Prostate gland (tissue), 2 donors: ENCODE data around the gene CHI3L1. TPM values are rescaled to one million over a fixed set of nuclear protein-coding genes. Genes with fewer than 3 reads are reported as not detected.

Experiments
- DNase-seq: peaks from one replicate; pipeline ENCODE4 v3.0.0-alpha.2; 2019; ENCODE audit warnings: low spot score
- H3K27ac ChIP-seq, 2 donors: fragments of 200-600 bp; sonication (generic); 2 replicates each; pipeline ENCODE4 v1.5.1; 2017 to 2019
- H3K27me3 ChIP-seq: fragments of 200-600 bp; sonication (generic); replicated peaks from 2 replicates; pipeline ENCODE4 v1.5.1; 2019; ENCODE audit not compliant: insufficient read depth
- H3K36me3 ChIP-seq, 2 donors: fragments of 200-600 bp; sonication (generic); 1 replicate in 1 of 2; 2 replicates in 1 of 2; pipeline versions ENCODE4 v1.5.1 to v1.8.1; 2017 to 2019
- H3K4me1 ChIP-seq: fragments of 200-600 bp; sonication (generic); replicated peaks from 2 replicates; pipeline ENCODE4 v1.5.1; 2019
- H3K4me3 ChIP-seq, 2 donors: fragments of 200-600 bp; sonication (generic); 2 replicates each; pipeline ENCODE4 v1.5.1; 2017 to 2019
- H3K9me3 ChIP-seq: fragments of 200-600 bp; sonication (generic); 2 replicates; pipeline ENCODE4 v1.5.1; 2017
- CTCF ChIP-seq, 4 experiments: fragments of 200-600 bp in 2 of 4; fragments of 450-650 bp in 2 of 4; sonication (generic) in 2 of 4; IDR thresholded peaks; 1 replicate in 3 of 4; 2 replicates in 1 of 4; pipeline ENCODE4 v1.5.1; 2016 to 2019; ENCODE audit warnings: antibody characterized with exemption in 4 of 4, mild to moderate bottlenecking in 2 of 4, moderate library complexity in 2 of 4
- POLR2A ChIP-seq: fragments of 450-650 bp; IDR thresholded peaks from one replicate; pipeline ENCODE4 v1.6.1; 2016; ENCODE audit warnings: antibody characterized with exemption, mild to moderate bottlenecking
- POLR2AphosphoS5 ChIP-seq: sonication (generic); formaldehyde crosslinking; IDR thresholded peaks from one replicate; pipeline ENCODE4 v1.6.1; 2017; ENCODE audit warnings: antibody characterized with exemption
- WGBS: methylation state at CpG from one replicate; pipeline ENCODE4 v1.1.5; 2018; 5-methylcytosine and 5-hydroxymethylcytosine counted together
- intact Hi-C: fragments of 100-400 bp; cut with DNase I; formaldehyde crosslinking; loops from one replicate; pipeline ENCODE4 v1.14.2; 2022
- total RNA-seq, 2 donors: library from RNA; depleted of rRNA; stranded (reverse); fragments of >200 nt; gene quantifications; one replicate each; pipeline ENCODE4 v1.1.0, GENCODE V29; 2016

Gene CHI3L1
- total RNA-seq, 2 donors from 2014 or later, result 1.4 to 12.6 TPM

- Histone ChIP-seq H3K4me3 (no peak overlapping the region), H3K4me1 (peaks cover 2% of the 10 kb centered on the region), H3K36me3 (no peaks in the 10 kb centered on the region), H3K27me3 (no peaks in the 10 kb centered on the region), H3K9me3 (no peaks in the 10 kb centered on the region), H3K27ac (no peak overlapping the region)
- WGBS, result 68% methylated on average over 4 of the region's 4 CpGs
- no peak for DNase-seq
- intact Hi-C loops, result no loop called here
- TF ChIP-seq POLR2AphosphoS5, result peak; percentile 50
- TF ChIP-seq CTCF (IDR thresholded peaks at IDR 0.05), result no peak
Observed at GRCh38 chr1:203188686-203189232, 2.3 kb upstream of the CHI3L1 start.

GRCh38 chr1:203187689-203188264 lies 1.3 kb upstream of the CHI3L1 start:
- TF ChIP-seq POLR2AphosphoS5 (no peak), POLR2A (no peak), CTCF (IDR thresholded peaks at IDR 0.05) (no peak)
- Histone ChIP-seq H3K4me1 (peaks cover 2% of the 10 kb centered on the region), H3K36me3 (no peaks in the 10 kb centered on the region), H3K27ac (no peak overlapping the region), H3K27me3 (no peaks in the 10 kb centered on the region), H3K4me3 (no peak overlapping the region), H3K9me3 (no peaks in the 10 kb centered on the region)
- intact Hi-C loops, result no loop called here
- no peak for DNase-seq
- WGBS, result 72% methylated on average over 3 of the region's 3 CpGs

- Histone ChIP-seq H3K27me3 (no peaks in the 10 kb centered on the region), H3K4me1 (peaks cover 2% of the 10 kb centered on the region), H3K4me3 (no peak overlapping the region), H3K36me3 (no peaks in the 10 kb centered on the region), H3K27ac (no peak overlapping the region), H3K9me3 (no peaks in the 10 kb centered on the region)
- WGBS, result 29% methylated on average over 7 of the region's 7 CpGs
- intact Hi-C loops, result no loop called here
- no peak for TF ChIP-seq POLR2AphosphoS5
- no peak for TF ChIP-seq CTCF (IDR thresholded peaks at IDR 0.05)
- TF ChIP-seq POLR2A, result no peak
- DNase-seq, result no peak
Observed at GRCh38 chr1:203187304-203187685, 791 bp upstream of the CHI3L1 start.

- Histone ChIP-seq H3K9me3 (no peaks in the 10 kb centered on the region), H3K4me3 (no peak overlapping the region), H3K27ac (no peak overlapping the region), H3K4me1 (peaks cover 2% of the 10 kb centered on the region), H3K36me3 (no peaks in the 10 kb centered on the region), H3K27me3 (no peaks in the 10 kb centered on the region)
- WGBS, result 85% methylated on average over 5 of the region's 5 CpGs
- intact Hi-C loops, result no loop called here
- no peak for TF ChIP-seq POLR2A
- no peak for TF ChIP-seq CTCF (IDR thresholded peaks at IDR 0.05)
- TF ChIP-seq POLR2AphosphoS5, result no peak
- no peak for DNase-seq
Observed at GRCh38 chr1:203186091-203186445, 436 bp downstream of the CHI3L1 start.

GRCh38 chr1:203185585-203185984 lies 919 bp downstream of the CHI3L1 start:
- no peaks in the 10 kb centered on the region for H3K9me3 ChIP-seq
- no peaks in the 10 kb centered on the region for H3K27me3 ChIP-seq
- 87% methylated on average over 4 of the region's 4 CpGs for WGBS
- H3K36me3 ChIP-seq, result no peaks in the 10 kb centered on the region
- peaks cover 2% of the 10 kb centered on the region for H3K4me1 ChIP-seq
- TF ChIP-seq POLR2AphosphoS5 (no peak), CTCF (IDR thresholded peaks at IDR 0.05) (no peak), POLR2A (no peak)
- intact Hi-C loops, result no loop called here
- no peak overlapping the region for H3K4me3 ChIP-seq
- no peak overlapping the region for H3K27ac ChIP-seq
- DNase-seq, result no peak
